AG04450 (cell line): ENCODE results near the gene DPP6. TPM values are rescaled to one million over a fixed set of nuclear protein-coding genes. Genes with fewer than 3 reads are reported as not detected.

ENCODE experiments used
- CTCF ChIA-PET: fragments of 300-600, 350-600 bp; formaldehyde crosslinking; extraction: SDS; loops from one replicate; lab custom pipeline; 2022; ENCODE audit warnings: antibody characterized with exemption, inconsistent platforms; lab: Charles Lee
- POLR2A ChIA-PET: fragments of 350-600 bp; formaldehyde crosslinking; extraction: SDS; loops from one replicate; lab custom pipeline; 2021; ENCODE audit warnings: antibody characterized with exemption, inconsistent platforms; lab: Yijun Ruan, JAX
- DNase-seq: peaks from one replicate; pipeline ENCODE4 v3.0.0-alpha.2; 2011; ENCODE audit warnings: low read depth, low spot score
- H3K27ac ChIP-seq: one replicate; pipeline ENCODE4 v1.5.1; 2012; ENCODE audit warnings: low read depth, low read length, control low read depth
- H3K27me3 ChIP-seq: one replicate; pipeline ENCODE4 v1.6.0; 2012; ENCODE audit warnings: low read length; ENCODE audit not compliant: control insufficient read depth, insufficient read depth
- H3K4me3 ChIP-seq: 2 replicates; pipeline ENCODE4 v1.5.1; 2011; ENCODE audit warnings: mild to moderate bottlenecking, low read depth, low read length, control low read depth
- H3K9me3 ChIP-seq: 2 replicates; pipeline ENCODE4 v1.5.1; 2012; ENCODE audit warnings: low read length; ENCODE audit not compliant: control insufficient read depth, insufficient read depth
- CTCF ChIP-seq: IDR thresholded peaks from 2 replicates; pipeline ENCODE4 v1.5.1; 2011; ENCODE audit warnings: low read depth, low read length, control low read depth, inconsistent platforms
- polyA plus RNA-seq: library from polyadenylated mRNA; depleted of rRNA; stranded (reverse); fragments of >200 nt; gene quantifications from 2 replicates; pipeline ENCODE4 v1.2.3, GENCODE V29; 2011

Gene DPP6
- polyA plus RNA-seq, 1 experiment, result not detected

GRCh38 chr7:154474903-154475520 lies 422.8 kb downstream of the DPP6 start:
- CTCF ChIA-PET, result no interaction called here
- H3K4me3 ChIP-seq, result no peak overlapping the region
- TF ChIP-seq CTCF, result no peak
- POLR2A ChIA-PET, result no interaction called here
- no peaks in the 10 kb centered on the region for H3K27me3 ChIP-seq
- H3K27ac ChIP-seq, result no peak overlapping the region
- DNase-seq, result no peak
- peaks cover 42% of the 10 kb centered on the region for H3K9me3 ChIP-seq

GRCh38 chr7:154475864-154476263 lies 423.7 kb downstream of the DPP6 start:
- no peak for DNase-seq
- CTCF ChIA-PET, result no interaction called here
- no peaks in the 10 kb centered on the region for H3K27me3 ChIP-seq
- no peak overlapping the region for H3K4me3 ChIP-seq
- H3K27ac ChIP-seq, result no peak overlapping the region
- peaks cover 42% of the 10 kb centered on the region for H3K9me3 ChIP-seq
- POLR2A ChIA-PET, result no interaction called here
- no peak for TF ChIP-seq CTCF

GRCh38 chr7:154480817-154481216 lies 428.6 kb downstream of the DPP6 start:
- no peak overlapping the region for H3K4me3 ChIP-seq
- ChIA-PET POLR2A (no interaction called here), CTCF (no interaction called here)
- H3K27ac ChIP-seq, result no peak overlapping the region
- no peaks in the 10 kb centered on the region for H3K27me3 ChIP-seq
- no peak for DNase-seq
- peaks cover 55% of the 10 kb centered on the region for H3K9me3 ChIP-seq
- TF ChIP-seq CTCF, result no peak

GRCh38 chr7:154482863-154483262 lies 430.7 kb downstream of the DPP6 start:
- no peak for TF ChIP-seq CTCF
- DNase-seq, result no peak
- Histone ChIP-seq H3K4me3 (no peak overlapping the region), H3K27ac (no peak overlapping the region), H3K9me3 (peaks cover 58% of the 10 kb centered on the region), H3K27me3 (no peaks in the 10 kb centered on the region)
- ChIA-PET CTCF (no interaction called here), POLR2A (no interaction called here)

- H3K4me3 ChIP-seq, result no peak overlapping the region
- CTCF ChIA-PET, result no interaction called here
- no peaks in the 10 kb centered on the region for H3K27me3 ChIP-seq
- H3K9me3 ChIP-seq, result peaks cover 66% of the 10 kb centered on the region
- POLR2A ChIA-PET, result no interaction called here
- no peak for TF ChIP-seq CTCF
- DNase-seq, result no peak
- H3K27ac ChIP-seq, result no peak overlapping the region
Measured at GRCh38 chr7:154484406-154484805, 432.2 kb downstream of the DPP6 start.
